CD14-positive monocyte (primary cell): ENCODE results near the gene MCF2L2. TPM values are rescaled to one million over a fixed set of nuclear protein-coding genes. Genes with fewer than 3 reads are reported as not detected.

Experiments
- DNase-seq, 3 donors: peaks; one replicate each; pipeline ENCODE4 v3.0.0-alpha.2; 2011 to 2022
- H2AFZ ChIP-seq: 2 replicates; pipeline ENCODE4 v1.6.0; 2012; ENCODE audit warnings: mild to moderate bottlenecking, low read depth, low read length, inconsistent platforms; ENCODE audit not compliant: insufficient read depth, poor library complexity, severe bottlenecking
- H3K27ac ChIP-seq, 2 donors: 1 replicate in 1 of 2; 2 replicates in 1 of 2; pipeline ENCODE4 v1.5.1; 2012 to 2013; ENCODE audit warnings: low read length in 2 of 2, control low read depth in 1 of 2, inconsistent platforms in 1 of 2, low read depth in 1 of 2, mild to moderate bottlenecking in 1 of 2
- H3K27me3 ChIP-seq, 2 donors: one replicate each; pipeline versions ENCODE4 v1.6.0 to v1.6.1; 2011 to 2013; ENCODE audit warnings: low read length in 2 of 2; ENCODE audit not compliant: control insufficient read depth in 2 of 2, insufficient read depth in 2 of 2
- H3K36me3 ChIP-seq, 2 donors: replicated peaks in 1 of 2; 1 replicate in 1 of 2; 2 replicates in 1 of 2; pipeline versions ENCODE4 v1.5.1 to v1.6.1; 2012 to 2013; ENCODE audit warnings: low read length in 2 of 2, control low read depth in 1 of 2, inconsistent platforms in 1 of 2, mild to moderate bottlenecking in 1 of 2; ENCODE audit not compliant: insufficient read depth in 2 of 2, control insufficient read depth in 1 of 2
- H3K4me1 ChIP-seq, 2 donors: 1 replicate in 1 of 2; 2 replicates in 1 of 2; pipeline versions ENCODE4 v1.5.1 to v1.6.1; 2012 to 2013; ENCODE audit warnings: low read length in 2 of 2, control low read depth in 1 of 2, inconsistent platforms in 1 of 2, mild to moderate bottlenecking in 1 of 2, moderate library complexity in 1 of 2; ENCODE audit not compliant: insufficient read depth in 2 of 2, control insufficient read depth in 1 of 2
- H3K4me2 ChIP-seq: replicated peaks from 2 replicates; pipeline ENCODE3; 2012; ENCODE audit warnings: low read length, moderate library complexity, mild to moderate bottlenecking; ENCODE audit not compliant: poor library complexity, severe bottlenecking; ENCODE audit errors: extremely low read depth
- H3K4me3 ChIP-seq, 3 experiments: fragments of 200-600 bp in 1 of 3; sonication (generic) in 1 of 3; replicated peaks in 1 of 3; 1 replicate in 2 of 3; 2 replicates in 1 of 3; pipeline ENCODE4 v1.5.1; 2011 to 2013; ENCODE audit warnings: low read length in 3 of 3, mild to moderate bottlenecking in 3 of 3, control low read depth in 2 of 3, low read depth in 2 of 3, inconsistent platforms in 1 of 3, moderate library complexity in 1 of 3
- H3K79me2 ChIP-seq: 2 replicates; pipeline ENCODE4 v1.6.0; 2012; ENCODE audit warnings: mild to moderate bottlenecking, control low read depth, inconsistent platforms, low read length, moderate library complexity; ENCODE audit not compliant: insufficient read depth
- H3K9ac ChIP-seq: 2 replicates; pipeline ENCODE4 v1.6.0; 2017; ENCODE audit warnings: low read length, mild to moderate bottlenecking; ENCODE audit not compliant: insufficient read depth, poor library complexity, severe bottlenecking
- H3K9me3 ChIP-seq, 2 donors: replicated peaks in 1 of 2; 1 replicate in 1 of 2; 2 replicates in 1 of 2; pipeline versions ENCODE4 v1.5.1 to v1.6.1; 2012 to 2013; ENCODE audit warnings: low read length in 2 of 2, control low read depth in 1 of 2; ENCODE audit not compliant: control insufficient read depth in 1 of 2, insufficient read depth in 1 of 2
- H4K20me1 ChIP-seq: 2 replicates; pipeline ENCODE4 v1.6.0; 2012; ENCODE audit warnings: mild to moderate bottlenecking, low read length, control low read depth, moderate library complexity; ENCODE audit not compliant: insufficient read depth
- H3K27ac Mint-ChIP-seq, 7 donors: one replicate each; pipeline ENCODE4 v1.8.0; 2020; ENCODE audit warnings: mild to moderate bottlenecking in 7 of 7, mixed read lengths in 7 of 7, moderate library complexity in 6 of 7, inconsistent platforms in 2 of 7
- H3K27me3 Mint-ChIP-seq, 3 donors: one replicate each; pipeline ENCODE4 v1.8.0; 2021 to 2022; ENCODE audit warnings: low read depth in 3 of 3, mild to moderate bottlenecking in 3 of 3, mixed read lengths in 3 of 3, moderate library complexity in 3 of 3, inconsistent platforms in 1 of 3
- H3K36me3 Mint-ChIP-seq, 2 donors: one replicate each; pipeline ENCODE4 v1.8.0; 2020; ENCODE audit warnings: mixed read lengths in 2 of 2, inconsistent platforms in 1 of 2, mild to moderate bottlenecking in 1 of 2
- H3K4me1 Mint-ChIP-seq: one replicate; pipeline ENCODE4 v1.8.0; 2020; ENCODE audit warnings: mild to moderate bottlenecking, mixed read lengths
- H3K4me3 Mint-ChIP-seq, 2 donors: one replicate each; pipeline ENCODE4 v1.8.0; 2020; ENCODE audit warnings: mild to moderate bottlenecking in 2 of 2, mixed read lengths in 2 of 2, moderate library complexity in 1 of 2
- H3K9me3 Mint-ChIP-seq, 7 donors: one replicate each; pipeline ENCODE4 v1.8.0; 2020 to 2022; ENCODE audit warnings: mixed read lengths in 7 of 7, mild to moderate bottlenecking in 6 of 7, moderate library complexity in 6 of 7, inconsistent platforms in 2 of 7
- WGBS: methylation state at CpG from one replicate; pipeline ENCODE4 v1.1.5; 2013; ENCODE audit warnings: missing lambda C conversion rate; ENCODE audit not compliant: insufficient coverage; 5-methylcytosine and 5-hydroxymethylcytosine counted together
- intact Hi-C, 2 donors: fragments of 100-400 bp; cut with micrococcal nuclease; formaldehyde crosslinking; loops; one replicate each; pipeline versions ENCODE4 v1.15.0 to v1.15.1; 2023
- polyA plus RNA-seq, 3 donors: library from polyadenylated mRNA; depleted of rRNA in 1 of 3; unstranded in 2 of 3; stranded (reverse) in 1 of 3; fragments of 300-500 nt in 2 of 3; fragments of >200 nt in 1 of 3; fragmentation: Illumina TruSeq in 2 of 3; gene quantifications; 1 replicate in 2 of 3; 2 replicates in 1 of 3; pipeline ENCODE4 v1.2.3, GENCODE V29; 2012 to 2021
- TF ChIP-seq, protein P1 (sequence below): fragments of 200-600 bp; IDR thresholded peaks from one replicate; pipeline ENCODE4 v1.8.0; 2022; ENCODE audit warnings: antibody characterized with exemption, mild to moderate bottlenecking

The MCF2L2 gene
- polyA plus RNA-seq, 3 donors = 0.01 to 0.13 TPM; not detected in 1

DNA sequence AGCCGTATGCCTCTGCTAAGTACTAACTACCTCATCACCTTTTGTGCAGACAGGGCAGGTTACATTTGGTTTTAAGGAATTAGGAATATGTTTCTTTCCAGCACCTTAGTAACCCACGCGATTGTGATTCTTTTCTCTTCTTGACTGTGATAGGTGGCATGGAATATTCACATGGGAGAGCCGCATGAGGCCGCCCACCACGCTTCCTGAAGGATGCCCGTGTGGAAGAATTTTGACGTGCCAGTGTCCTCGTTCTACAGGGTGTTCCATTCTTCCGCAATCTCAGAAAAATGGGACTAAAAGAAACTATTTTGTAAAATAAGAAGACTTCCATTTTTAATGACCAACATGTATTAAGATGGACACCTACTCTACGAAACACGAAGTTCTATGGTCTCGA is 159.1 kb downstream of the MCF2L2 start:
- WGBS = 100% methylated on average over 2 of the region's 13 CpGs
- Mint-ChIP-seq H3K4me1 (peaks cover 24% of the 10 kb centered on the region), H3K9me3 (no peaks in the 10 kb centered on the region), H3K4me3 (no peak overlapping the region), H3K27ac (no peak overlapping the region), H3K27me3 (no peaks in the 10 kb centered on the region), H3K36me3 (peaks cover 25 to 26% of the 10 kb centered on the region in 2 donors)
- no peaks in the 10 kb centered on the region for H3K9me3 ChIP-seq
- no peak overlapping the region for H3K4me3 ChIP-seq
- peaks cover 85% of the 10 kb centered on the region for H3K79me2 ChIP-seq
- DNase-seq = no peak
- H3K9ac ChIP-seq = no peak overlapping the region
- no peak overlapping the region for H3K4me2 ChIP-seq
- H4K20me1 ChIP-seq = no peaks in the 10 kb centered on the region
- peaks cover 38 to 46% of the 10 kb centered on the region in 2 donors for H3K4me1 ChIP-seq
- intact Hi-C loops = loop anchor here in 1 of 2 donors (5.0 kb wide), 1 partner anchor 82 kb away; no protein-coding TSS in a partner anchor
- no peaks in the 10 kb centered on the region for H3K27me3 ChIP-seq
- peaks cover 8 to 17% of the 10 kb centered on the region in 2 donors for H3K36me3 ChIP-seq
- no peak overlapping the region for H3K27ac ChIP-seq
- TF ChIP-seq, protein P1, sequence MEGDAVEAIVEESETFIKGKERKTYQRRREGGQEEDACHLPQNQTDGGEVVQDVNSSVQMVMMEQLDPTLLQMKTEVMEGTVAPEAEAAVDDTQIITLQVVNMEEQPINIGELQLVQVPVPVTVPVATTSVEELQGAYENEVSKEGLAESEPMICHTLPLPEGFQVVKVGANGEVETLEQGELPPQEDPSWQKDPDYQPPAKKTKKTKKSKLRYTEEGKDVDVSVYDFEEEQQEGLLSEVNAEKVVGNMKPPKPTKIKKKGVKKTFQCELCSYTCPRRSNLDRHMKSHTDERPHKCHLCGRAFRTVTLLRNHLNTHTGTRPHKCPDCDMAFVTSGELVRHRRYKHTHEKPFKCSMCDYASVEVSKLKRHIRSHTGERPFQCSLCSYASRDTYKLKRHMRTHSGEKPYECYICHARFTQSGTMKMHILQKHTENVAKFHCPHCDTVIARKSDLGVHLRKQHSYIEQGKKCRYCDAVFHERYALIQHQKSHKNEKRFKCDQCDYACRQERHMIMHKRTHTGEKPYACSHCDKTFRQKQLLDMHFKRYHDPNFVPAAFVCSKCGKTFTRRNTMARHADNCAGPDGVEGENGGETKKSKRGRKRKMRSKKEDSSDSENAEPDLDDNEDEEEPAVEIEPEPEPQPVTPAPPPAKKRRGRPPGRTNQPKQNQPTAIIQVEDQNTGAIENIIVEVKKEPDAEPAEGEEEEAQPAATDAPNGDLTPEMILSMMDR = no peak
- no peak overlapping the region for H2AFZ ChIP-seq

- H3K27me3 Mint-ChIP-seq = no peaks in the 10 kb centered on the region
- WGBS = 84% methylated on average over 5 of the region's 5 CpGs
- TF ChIP-seq, protein P1 = no peak
- peak overlapping the region in 1 of 7 donors; percentile 83 for H3K27ac Mint-ChIP-seq
- no peaks in the 10 kb centered on the region for H3K27me3 ChIP-seq
- peaks cover 33 to 46% of the 10 kb centered on the region in 2 donors for H3K4me1 ChIP-seq
- H3K36me3 ChIP-seq = peaks cover 8 to 17% of the 10 kb centered on the region in 2 donors
- H3K79me2 ChIP-seq = peaks cover 86% of the 10 kb centered on the region
- H3K4me3 Mint-ChIP-seq = no peak overlapping the region
- no peaks in the 10 kb centered on the region for H4K20me1 ChIP-seq
- peaks cover 25 to 26% of the 10 kb centered on the region in 2 donors for H3K36me3 Mint-ChIP-seq
- no peak overlapping the region for H3K4me3 ChIP-seq
- no peak overlapping the region for H2AFZ ChIP-seq
- H3K9me3 ChIP-seq = no peaks in the 10 kb centered on the region
- H3K4me2 ChIP-seq = no peak overlapping the region
- DNase-seq = no peak
- no peak overlapping the region for H3K27ac ChIP-seq
- no peak overlapping the region for H3K9ac ChIP-seq
- H3K4me1 Mint-ChIP-seq = peaks cover 21% of the 10 kb centered on the region
- intact Hi-C loops = loop anchor here in 1 of 2 donors (5.0 kb wide), 1 partner anchor 81 kb away; no protein-coding TSS in a partner anchor
- H3K9me3 Mint-ChIP-seq = no peaks in the 10 kb centered on the region
Observed at GRCh38 chr3:183268366-183268765, 160.1 kb downstream of the MCF2L2 start.
